Smooth muscle cell (in vitro differentiated cells): Measurements from ENCODE around the gene SPEF1. TPM values are rescaled to one million over a fixed set of nuclear protein-coding genes. Genes with fewer than 3 reads are reported as not detected.

ENCODE experiments used
- DNase-seq: peaks from one replicate; lab custom pipeline; 2025; ENCODE audit not compliant: unreplicated experiment; lab: John Stamatoyannopoulos, UW
- H2AFZ ChIP-seq: fragments of 200-600 bp; sonication (generic); 2 replicates; pipeline ENCODE4 v1.6.0; 2016; ENCODE audit warnings: antibody characterized with exemption, low read depth, mild to moderate bottlenecking
- H3F3A ChIP-seq: fragments of 200-600 bp; sonication (generic); 2 replicates; pipeline ENCODE4 v1.6.0; 2017; ENCODE audit warnings: antibody characterized with exemption, low read depth
- H3K27ac ChIP-seq: fragments of 200-600 bp; sonication (generic); 2 replicates; pipeline ENCODE4 v1.5.1; 2016; ENCODE audit warnings: low read depth, mild to moderate bottlenecking
- H3K27me3 ChIP-seq: fragments of 200-600 bp; sonication (generic); 2 replicates; pipeline ENCODE4 v1.6.1; 2016; ENCODE audit warnings: low read depth, mild to moderate bottlenecking
- H3K36me3 ChIP-seq: fragments of 200-600 bp; sonication (generic); 2 replicates; pipeline ENCODE4 v1.5.1; 2016; ENCODE audit warnings: low read depth
- H3K4me1 ChIP-seq: fragments of 200-600 bp; sonication (generic); 2 replicates; pipeline ENCODE4 v1.5.1; 2016; ENCODE audit warnings: low read depth
- H3K4me2 ChIP-seq: fragments of 200-600 bp; sonication (generic); 2 replicates; pipeline ENCODE4 v1.6.0; 2016; ENCODE audit warnings: mild to moderate bottlenecking
- H3K4me3 ChIP-seq: fragments of 200-600 bp; sonication (generic); 2 replicates; pipeline ENCODE4 v1.5.1; 2016; ENCODE audit warnings: mild to moderate bottlenecking
- H3K79me2 ChIP-seq: fragments of 200-600 bp; sonication (generic); 2 replicates; pipeline ENCODE4 v1.6.0; 2016; ENCODE audit warnings: low read depth, mild to moderate bottlenecking
- H3K9ac ChIP-seq: fragments of 200-600 bp; sonication (generic); 2 replicates; pipeline ENCODE4 v1.6.0; 2016; ENCODE audit warnings: low read depth
- H3K9me3 ChIP-seq: fragments of 200-600 bp; sonication (generic); replicated peaks from 2 replicates; pipeline ENCODE4 v1.5.1; 2016; ENCODE audit warnings: low read depth
- H4K20me1 ChIP-seq: fragments of 200-600 bp; sonication (generic); 2 replicates; pipeline ENCODE4 v1.6.0; 2016; ENCODE audit warnings: low read depth
- CTCF ChIP-seq: fragments of 200-600 bp; sonication (generic); IDR thresholded peaks from 2 replicates; pipeline ENCODE4 v1.5.1; 2017; ENCODE audit warnings: borderline replicate concordance, mild to moderate bottlenecking, antibody characterized with exemption; ENCODE audit not compliant: insufficient read depth, poor library complexity, severe bottlenecking
- WGBS: methylation state at CpG from one replicate; pipeline ENCODE4 v1.1.7; 2016; ENCODE audit warnings: low lambda C conversion rate; 5-methylcytosine and 5-hydroxymethylcytosine counted together
- polyA plus RNA-seq: library from polyadenylated mRNA; unstranded; fragments of >200 nt; fragmentation: Nextera tagmentation; extraction: Ambion mirVana; gene quantifications from 2 replicates; pipeline ENCODE4 v1.2.1, GENCODE V29; 2016
- total RNA-seq: library from RNA; depleted of rRNA; stranded (reverse); fragments of >200 nt; gene quantifications from 2 replicates; pipeline ENCODE4 v1.2.3, GENCODE V29; 2014

SPEF1 gene
- total and polyA plus RNA-seq, 2 experiments from 2014 or later = 0.32 to 0.36 TPM

- no peak for DNase-seq
- Histone ChIP-seq H3K36me3 (no peaks in the 10 kb centered on the region), H3K9ac (no peak overlapping the region), H3K79me2 (no peaks in the 10 kb centered on the region), H3K9me3 (no peaks in the 10 kb centered on the region), H3K4me1 (peaks cover 15% of the 10 kb centered on the region), H4K20me1 (no peaks in the 10 kb centered on the region), H3K4me3 (no peak overlapping the region), H3K27ac (no peak overlapping the region), H3K4me2 (no peak overlapping the region), H2AFZ (no peak overlapping the region), H3F3A (peaks cover 10% of the 10 kb centered on the region), H3K27me3 (no peaks in the 10 kb centered on the region)
- WGBS = 96% methylated on average over 11 of the region's 11 CpGs
- TF ChIP-seq CTCF = no peak
Observed at GRCh38 chr20:3804254-3804751, 23.1 kb upstream of the SPEF1 start.

- TF ChIP-seq CTCF = no peak
- H3K9me3 ChIP-seq = no peaks in the 10 kb centered on the region
- H4K20me1 ChIP-seq = no peaks in the 10 kb centered on the region
- H3K79me2 ChIP-seq = no peaks in the 10 kb centered on the region
- no peak overlapping the region for H2AFZ ChIP-seq
- H3F3A ChIP-seq = peaks cover 10% of the 10 kb centered on the region
- H3K27ac ChIP-seq = no peak overlapping the region
- no peaks in the 10 kb centered on the region for H3K27me3 ChIP-seq
- no peaks in the 10 kb centered on the region for H3K36me3 ChIP-seq
- no peak overlapping the region for H3K9ac ChIP-seq
- no peak overlapping the region for H3K4me3 ChIP-seq
- no peak for DNase-seq
- H3K4me1 ChIP-seq = peaks cover 19% of the 10 kb centered on the region
- no peak overlapping the region for H3K4me2 ChIP-seq
- 96% methylated on average over 6 of the region's 6 CpGs for WGBS
Observed at GRCh38 chr20:3803854-3804253, 22.6 kb upstream of the SPEF1 start.

DNA sequence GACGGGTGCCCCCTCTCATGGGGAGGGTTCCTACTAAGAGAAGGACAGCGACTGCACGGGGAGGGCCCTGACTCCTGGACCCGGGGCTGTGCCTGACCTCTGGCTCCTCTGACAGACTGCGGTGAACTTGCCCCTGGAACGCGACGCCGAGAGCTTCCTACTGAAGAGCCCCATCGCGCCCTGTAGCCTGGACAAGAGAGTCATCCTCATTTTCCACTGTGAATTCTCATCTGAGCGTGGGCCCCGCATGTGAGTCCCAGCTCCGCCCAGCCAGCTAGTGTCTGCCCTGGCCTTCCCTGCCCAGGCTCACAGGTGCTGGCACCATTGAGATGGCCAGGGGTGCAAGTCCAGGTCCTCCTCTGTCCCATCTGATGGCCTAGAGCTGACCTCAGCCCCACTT lies 22.0 kb upstream of the SPEF1 start:
- H3F3A ChIP-seq = peaks cover 10% of the 10 kb centered on the region
- TF ChIP-seq CTCF = no peak
- H4K20me1 ChIP-seq = no peaks in the 10 kb centered on the region
- no peak overlapping the region for H2AFZ ChIP-seq
- no peaks in the 10 kb centered on the region for H3K36me3 ChIP-seq
- no peaks in the 10 kb centered on the region for H3K9me3 ChIP-seq
- H3K4me1 ChIP-seq = peaks cover 21% of the 10 kb centered on the region
- no peaks in the 10 kb centered on the region for H3K79me2 ChIP-seq
- H3K27me3 ChIP-seq = no peaks in the 10 kb centered on the region
- no peak for DNase-seq
- H3K9ac ChIP-seq = no peak overlapping the region
- H3K4me3 ChIP-seq = no peak overlapping the region
- no peak overlapping the region for H3K27ac ChIP-seq
- 89% methylated on average over 14 of the region's 14 CpGs for WGBS
- H3K4me2 ChIP-seq = no peak overlapping the region

DNA sequence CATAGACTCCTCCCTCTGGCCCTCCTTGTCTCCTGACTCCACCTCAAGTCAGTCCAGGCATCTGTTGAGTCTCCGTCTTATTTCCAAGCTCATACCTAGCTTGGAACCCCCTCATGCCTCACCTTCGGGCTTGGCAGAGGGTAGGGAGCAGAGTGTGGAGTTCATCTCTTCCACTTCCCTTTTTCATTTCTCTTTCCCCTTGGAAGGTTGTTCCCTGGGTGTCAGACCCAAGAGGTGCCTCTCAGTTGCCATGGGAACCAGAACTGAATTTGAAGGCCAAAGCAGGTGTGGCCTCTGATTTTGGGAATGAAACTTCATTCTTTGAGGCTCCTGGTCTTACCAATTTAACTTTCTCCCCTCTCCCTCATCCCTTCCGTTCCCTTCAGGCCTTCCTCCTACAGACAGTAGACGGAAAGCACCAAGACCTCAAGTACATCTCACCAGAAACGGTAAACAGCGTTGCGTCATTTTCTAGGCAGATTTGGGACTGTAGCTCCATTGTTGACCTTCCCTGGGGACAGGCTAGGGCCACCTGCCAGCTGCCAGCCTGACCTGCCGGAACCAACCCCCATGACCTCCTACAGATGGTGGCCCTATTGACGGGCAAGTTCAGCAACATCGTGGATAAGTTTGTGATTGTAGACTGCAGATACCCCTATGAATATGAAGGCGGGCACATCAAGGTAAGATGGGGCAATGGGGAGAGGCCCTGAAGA lies 21.4 kb upstream of the SPEF1 start:
- H3K79me2 ChIP-seq = no peaks in the 10 kb centered on the region
- TF ChIP-seq CTCF = no peak
- no peak overlapping the region for H3K9ac ChIP-seq
- DNase-seq = no peak
- no peak overlapping the region for H2AFZ ChIP-seq
- H4K20me1 ChIP-seq = no peaks in the 10 kb centered on the region
- H3K4me2 ChIP-seq = no peak overlapping the region
- peaks cover 10% of the 10 kb centered on the region for H3F3A ChIP-seq
- 99% methylated on average over 11 of the region's 11 CpGs for WGBS
- no peak overlapping the region for H3K27ac ChIP-seq
- peaks cover 21% of the 10 kb centered on the region for H3K4me1 ChIP-seq
- H3K27me3 ChIP-seq = no peaks in the 10 kb centered on the region
- H3K36me3 ChIP-seq = no peaks in the 10 kb centered on the region
- no peaks in the 10 kb centered on the region for H3K9me3 ChIP-seq
- no peak overlapping the region for H3K4me3 ChIP-seq
